GM23338 (cell line): ENCODE data around the gene RAMP1. TPM values are rescaled to one million over a fixed set of nuclear protein-coding genes. Genes with fewer than 3 reads are reported as not detected.

Experiments used
- ATAC-seq: fragments of 200-7000 bp; cut with Tn5 transposase; 3 replicates; pipeline ENCODE4 v1.9.1; 2020
- DNase-seq: peaks from one replicate; pipeline ENCODE4 v3.0.0-alpha.2; 2015; ENCODE audit warnings: low spot score
- H2AFZ ChIP-seq: fragments of 200-600 bp; sonication (generic); 2 replicates; pipeline ENCODE4 v1.8.0; 2016; ENCODE audit warnings: antibody characterized with exemption, mild to moderate bottlenecking, moderate library complexity
- H3F3A ChIP-seq: fragments of 200-600 bp; sonication (generic); replicated peaks from 2 replicates; pipeline ENCODE4 v1.8.0; 2017; ENCODE audit warnings: antibody characterized with exemption, mixed run types, low read depth
- H3K27ac ChIP-seq: fragments of 200-600 bp; sonication (generic); 2 replicates; pipeline ENCODE4 v1.6.1; 2016; ENCODE audit warnings: low read depth
- H3K27me3 ChIP-seq: fragments of 200-600 bp; sonication (generic); 2 replicates; pipeline ENCODE4 v1.8.0; 2016; ENCODE audit warnings: mild to moderate bottlenecking, mixed run types, moderate library complexity; ENCODE audit not compliant: insufficient read depth
- H3K36me3 ChIP-seq: fragments of 200-600 bp; sonication (generic); 2 replicates; pipeline ENCODE4 v1.8.0; 2016; ENCODE audit warnings: mild to moderate bottlenecking; ENCODE audit not compliant: insufficient read depth
- H3K4me1 ChIP-seq: fragments of 200-600 bp; sonication (generic); 2 replicates; pipeline ENCODE4 v1.8.0; 2016; ENCODE audit warnings: mild to moderate bottlenecking, moderate library complexity; ENCODE audit not compliant: insufficient read depth
- H3K4me2 ChIP-seq: fragments of 200-600 bp; sonication (generic); 2 replicates; pipeline ENCODE4 v1.7.1; 2017; ENCODE audit warnings: mixed run types
- H3K4me3 ChIP-seq: fragments of 200-600 bp; sonication (generic); 2 replicates; pipeline ENCODE4 v1.6.1; 2016; ENCODE audit warnings: mixed run types
- H3K79me2 ChIP-seq: fragments of 200-600 bp; sonication (generic); replicated peaks from 2 replicates; pipeline ENCODE4 v1.8.0; 2017; ENCODE audit warnings: mild to moderate bottlenecking; ENCODE audit not compliant: insufficient read depth
- H3K9me2 ChIP-seq: fragments of 200-600 bp; sonication (generic); 2 replicates; pipeline ENCODE4 v1.8.0; 2017; ENCODE audit not compliant: insufficient read depth
- H4K20me1 ChIP-seq: fragments of 200-600 bp; sonication (generic); replicated peaks from 2 replicates; pipeline ENCODE4 v1.8.0; 2017; ENCODE audit warnings: mild to moderate bottlenecking; ENCODE audit not compliant: insufficient read depth
- H3K27ac Mint-ChIP-seq: 2 replicates; pipeline ENCODE4 v1.8.0; 2020; ENCODE audit warnings: inconsistent platforms, mild to moderate bottlenecking, moderate library complexity, mixed read lengths
- H3K27me3 Mint-ChIP-seq: 3 replicates; pipeline ENCODE4 v1.8.0; 2022; ENCODE audit warnings: low read depth, mild to moderate bottlenecking, moderate library complexity, mixed read lengths, inconsistent platforms; ENCODE audit not compliant: insufficient read depth, poor library complexity
- H3K36me3 Mint-ChIP-seq: 3 replicates; pipeline ENCODE4 v1.8.0; 2021; ENCODE audit warnings: low read depth, mild to moderate bottlenecking, inconsistent platforms, moderate library complexity, mixed read lengths
- H3K4me1 Mint-ChIP-seq: 3 replicates; pipeline ENCODE4 v1.8.0; 2020; ENCODE audit warnings: mild to moderate bottlenecking, inconsistent platforms, mixed read lengths
- H3K4me3 Mint-ChIP-seq: 3 replicates; pipeline ENCODE4 v1.8.0; 2021; ENCODE audit warnings: moderate library complexity, mild to moderate bottlenecking, inconsistent platforms, mixed read lengths
- H3K9me3 Mint-ChIP-seq: 3 replicates; pipeline ENCODE4 v1.8.0; 2020; ENCODE audit warnings: moderate library complexity, mild to moderate bottlenecking, inconsistent platforms, mixed read lengths
- CREB1 ChIP-seq: fragments of 250-450 bp; sonication (Bioruptor Pico); IDR thresholded peaks from 2 replicates; pipeline ENCODE4 v1.5.0; 2020; ENCODE audit warnings: low read depth, mild to moderate bottlenecking, moderate library complexity
- EZH2 ChIP-seq: fragments of 200-600 bp; sonication (generic); IDR thresholded peaks from one replicate; pipeline ENCODE4 v1.8.0; 2017; ENCODE audit warnings: antibody characterized with exemption, mild to moderate bottlenecking, low read depth; ENCODE audit not compliant: unreplicated experiment
- EZH2phosphoT487 ChIP-seq: fragments of 200-600 bp; sonication (generic); IDR thresholded peaks from one replicate; pipeline ENCODE4 v1.8.1; 2018; ENCODE audit warnings: antibody characterized with exemption; ENCODE audit not compliant: unreplicated experiment
- JUNB ChIP-seq: IDR thresholded peaks from one replicate; pipeline ENCODE4 v1.6.1; 2016; ENCODE audit warnings: antibody characterized with exemption; ENCODE audit not compliant: unreplicated experiment
- NANOG ChIP-seq: IDR thresholded peaks from 2 replicates; pipeline ENCODE4 v1.6.1; 2016; ENCODE audit warnings: antibody characterized with exemption, borderline replicate concordance
- POLR2AphosphoS5 ChIP-seq: IDR thresholded peaks from 2 replicates; pipeline ENCODE4 v1.6.1; 2016; ENCODE audit warnings: antibody characterized with exemption, low read depth
- STAT1 ChIP-seq: IDR thresholded peaks from one replicate; pipeline ENCODE4 v1.6.1; 2016; ENCODE audit warnings: antibody characterized with exemption; ENCODE audit not compliant: unreplicated experiment
- ZNF114 ChIP-seq: fragments of 250-450 bp; sonication (Bioruptor Pico); IDR thresholded peaks from 2 replicates; pipeline ENCODE4 v1.5.0; 2020; ENCODE audit warnings: mild to moderate bottlenecking, moderate library complexity
- ZNF462 ChIP-seq: fragments of 250-450 bp; sonication (Bioruptor Pico); IDR thresholded peaks from 2 replicates; pipeline ENCODE4 v1.5.0; 2020; ENCODE audit warnings: mild to moderate bottlenecking, moderate library complexity
- polyA plus RNA-seq: library from polyadenylated mRNA; unstranded; fragments of >200 nt; fragmentation: Nextera tagmentation; extraction: Ambion mirVana; gene quantifications from 2 replicates; pipeline ENCODE4 v1.2.1, GENCODE V29; 2016
- total RNA-seq: library from RNA; depleted of rRNA; stranded (reverse); fragments of >200 nt; shearing (Covaris generic); gene quantifications from 2 replicates; pipeline ENCODE4 v1.2.3, GENCODE V29; 2014
- TF ChIP-seq, protein P1 (sequence below), 2 experiments: fragments of 200-600 bp in 1 of 2; sonication (generic) in 1 of 2; conservative IDR thresholded peaks; 2 replicates each; pipeline versions ENCODE4 v1.5.1 to v1.6.1; 2016 to 2017; ENCODE audit warnings: antibody characterized with exemption in 2 of 2, low read depth in 2 of 2, mild to moderate bottlenecking in 2 of 2, moderate library complexity in 1 of 2

The RAMP1 gene
- total and polyA plus RNA-seq, 2 experiments from 2014 or later: 1.7 to 3.3 TPM

DNA sequence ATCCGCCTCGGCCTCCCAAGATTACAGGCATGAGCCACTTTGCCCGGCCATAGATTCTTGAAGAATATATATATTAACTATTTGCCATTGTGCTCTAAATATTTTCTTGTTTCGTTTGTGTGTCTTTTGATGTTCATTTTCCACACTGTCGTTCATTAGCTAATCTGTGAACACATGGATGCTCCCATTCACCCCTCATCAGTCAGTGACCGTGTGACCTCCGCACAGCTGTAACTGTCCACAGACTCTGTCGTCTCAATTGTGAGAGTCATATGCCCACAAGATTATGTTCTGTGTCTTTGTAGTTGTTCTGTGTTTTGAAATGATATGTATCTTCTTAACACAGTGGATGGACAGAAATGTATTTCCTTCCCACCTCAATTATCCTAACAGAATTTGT, 29.6 kb downstream of the RAMP1 start (continued):
- TF ChIP-seq STAT1: no peak
- TF ChIP-seq CREB1 (CRISPR knock-in tag): no peak
- no peak for TF ChIP-seq ZNF114
- TF ChIP-seq POLR2AphosphoS5: no peak
- TF ChIP-seq, protein P1, sequence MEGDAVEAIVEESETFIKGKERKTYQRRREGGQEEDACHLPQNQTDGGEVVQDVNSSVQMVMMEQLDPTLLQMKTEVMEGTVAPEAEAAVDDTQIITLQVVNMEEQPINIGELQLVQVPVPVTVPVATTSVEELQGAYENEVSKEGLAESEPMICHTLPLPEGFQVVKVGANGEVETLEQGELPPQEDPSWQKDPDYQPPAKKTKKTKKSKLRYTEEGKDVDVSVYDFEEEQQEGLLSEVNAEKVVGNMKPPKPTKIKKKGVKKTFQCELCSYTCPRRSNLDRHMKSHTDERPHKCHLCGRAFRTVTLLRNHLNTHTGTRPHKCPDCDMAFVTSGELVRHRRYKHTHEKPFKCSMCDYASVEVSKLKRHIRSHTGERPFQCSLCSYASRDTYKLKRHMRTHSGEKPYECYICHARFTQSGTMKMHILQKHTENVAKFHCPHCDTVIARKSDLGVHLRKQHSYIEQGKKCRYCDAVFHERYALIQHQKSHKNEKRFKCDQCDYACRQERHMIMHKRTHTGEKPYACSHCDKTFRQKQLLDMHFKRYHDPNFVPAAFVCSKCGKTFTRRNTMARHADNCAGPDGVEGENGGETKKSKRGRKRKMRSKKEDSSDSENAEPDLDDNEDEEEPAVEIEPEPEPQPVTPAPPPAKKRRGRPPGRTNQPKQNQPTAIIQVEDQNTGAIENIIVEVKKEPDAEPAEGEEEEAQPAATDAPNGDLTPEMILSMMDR (conservative IDR thresholded peaks at IDR 0.05; ENCODE audit: low read depth in 2 of 2): no peak
- TF ChIP-seq NANOG: no peak
- no peak for TF ChIP-seq EZH2phosphoT487

- TF ChIP-seq, protein P1 (conservative IDR thresholded peaks at IDR 0.05; ENCODE audit: low read depth in 2 of 2): no peak
- no peak for TF ChIP-seq EZH2
- no peak for TF ChIP-seq POLR2AphosphoS5
- no peak for TF ChIP-seq EZH2phosphoT487
- no peak for TF ChIP-seq ZNF462 (CRISPR knock-in tag)
- TF ChIP-seq ZNF114: no peak
- no peak for TF ChIP-seq STAT1
- TF ChIP-seq JUNB: no peak
- TF ChIP-seq CREB1 (CRISPR knock-in tag): no peak
- H3K27me3 Mint-ChIP-seq: peaks cover 3% of the 10 kb centered on the region
- no peaks in the 10 kb centered on the region for H3K79me2 ChIP-seq
- H3K36me3 Mint-ChIP-seq: no peaks in the 10 kb centered on the region
- H3F3A ChIP-seq: no peaks in the 10 kb centered on the region
- no peaks in the 10 kb centered on the region for H4K20me1 ChIP-seq
- ATAC-seq (no peak), DNase-seq (no peak)
- H3K36me3 ChIP-seq: no peaks in the 10 kb centered on the region
- H3K9me3 Mint-ChIP-seq: no peaks in the 10 kb centered on the region; the same call in 2 of the 3 replicates
- no peak overlapping the region for H3K4me3 Mint-ChIP-seq
- H3K4me1 Mint-ChIP-seq: no peaks in the 10 kb centered on the region
- H3K4me3 ChIP-seq: no peak overlapping the region
- no peak overlapping the region for H3K27ac Mint-ChIP-seq
- no peak overlapping the region for H2AFZ ChIP-seq
- no peak overlapping the region for H3K27ac ChIP-seq
- no peaks in the 10 kb centered on the region for H3K27me3 ChIP-seq
- H3K4me2 ChIP-seq: no peak overlapping the region
- H3K9me2 ChIP-seq: no peaks in the 10 kb centered on the region
- no peaks in the 10 kb centered on the region for H3K4me1 ChIP-seq
These were observed 30.4 kb downstream of the RAMP1 start for GRCh38 chr2:237889811-237890210.
